ENCODE measurements around the gene MTMR2. TPM values are rescaled to one million over a fixed set of nuclear protein-coding genes. Genes with fewer than 3 reads are reported as not detected.
"Not testable (repeated sequence)": the region's sequence is repeated elsewhere in the genome, so short reads cannot be mapped to it uniquely, and the experiment has no call there.

Gene MTMR2
- total and polyA plus RNA-seq, 3 experiments from 2014 or later, result 17.2 to 50.1 (median 46.4) TPM

DNA sequence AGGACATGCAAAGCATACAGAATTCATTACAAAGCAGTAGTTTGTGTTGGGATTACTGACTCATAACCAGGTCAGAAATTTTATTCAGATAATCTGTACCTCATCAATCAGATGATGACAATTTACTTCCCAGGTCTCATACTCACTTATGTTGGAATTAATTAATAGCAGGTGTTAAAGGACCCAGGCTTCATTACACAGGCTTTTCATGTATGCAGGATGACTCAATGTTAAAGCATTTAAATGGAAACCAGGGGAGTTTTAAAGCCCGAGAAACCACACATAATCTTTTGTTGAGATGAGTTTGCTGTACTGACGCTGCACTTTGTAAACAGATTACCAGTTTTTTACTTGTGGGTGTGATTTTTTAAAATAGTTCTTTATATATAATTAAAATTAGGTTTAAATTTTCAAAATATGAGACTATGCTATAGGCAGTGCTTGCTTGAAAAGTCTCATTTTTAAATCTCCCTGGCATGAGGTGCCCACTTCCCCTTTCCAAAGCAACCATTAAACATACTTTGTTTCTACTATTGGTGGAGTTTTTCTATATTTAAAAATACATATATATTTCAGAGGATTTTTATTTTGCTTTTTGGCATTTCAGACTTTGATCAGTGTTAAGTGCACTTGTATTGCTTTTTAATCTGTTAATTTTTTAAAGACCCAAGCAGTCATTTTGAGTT is 92.6 kb downstream of the MTMR2 start:
- no peaks in the 10 kb centered on the region for H3K27me3 Mint-ChIP-seq
- CTCF ChIA-PET, result interaction anchor here (0.9 to 1.3 kb wide), 2 partner anchors 38 to 562 kb away, joined by 3 read pairs; no protein-coding TSS in a partner anchor
- H3K4me3 Mint-ChIP-seq, result no peak overlapping the region
- Histone ChIP-seq H3K4me3 (ENCODE audit: low read length) (no peak overlapping the region), H3K27me3 (ENCODE audit: insufficient read depth, low read length, poor library complexity, severe bottlenecking) (no peaks in the 10 kb centered on the region), H3K9me3 (ENCODE audit: low read length) (no peaks in the 10 kb centered on the region), H3K4me1 (ENCODE audit: insufficient read depth, low read length) (no peaks in the 10 kb centered on the region), H3K27ac (ENCODE audit: low read depth, low read length) (no peak overlapping the region), H3K36me3 (ENCODE audit: insufficient read depth, low read length) (peaks cover 13% of the 10 kb centered on the region)
- POLR2A ChIA-PET, result no interaction called here
- peaks cover 0 to 75% (median 20%) of the 10 kb centered on the region in 3 donors for H3K36me3 Mint-ChIP-seq
- H3K4me1 Mint-ChIP-seq, result no peaks in the 10 kb centered on the region
- no peak for DNase-seq
- H3K9me3 Mint-ChIP-seq, result no peaks in the 10 kb centered on the region
- peak overlapping the region in 3 of 8 donors; percentile 13 to 58 (median 25) for H3K27ac Mint-ChIP-seq

DNA sequence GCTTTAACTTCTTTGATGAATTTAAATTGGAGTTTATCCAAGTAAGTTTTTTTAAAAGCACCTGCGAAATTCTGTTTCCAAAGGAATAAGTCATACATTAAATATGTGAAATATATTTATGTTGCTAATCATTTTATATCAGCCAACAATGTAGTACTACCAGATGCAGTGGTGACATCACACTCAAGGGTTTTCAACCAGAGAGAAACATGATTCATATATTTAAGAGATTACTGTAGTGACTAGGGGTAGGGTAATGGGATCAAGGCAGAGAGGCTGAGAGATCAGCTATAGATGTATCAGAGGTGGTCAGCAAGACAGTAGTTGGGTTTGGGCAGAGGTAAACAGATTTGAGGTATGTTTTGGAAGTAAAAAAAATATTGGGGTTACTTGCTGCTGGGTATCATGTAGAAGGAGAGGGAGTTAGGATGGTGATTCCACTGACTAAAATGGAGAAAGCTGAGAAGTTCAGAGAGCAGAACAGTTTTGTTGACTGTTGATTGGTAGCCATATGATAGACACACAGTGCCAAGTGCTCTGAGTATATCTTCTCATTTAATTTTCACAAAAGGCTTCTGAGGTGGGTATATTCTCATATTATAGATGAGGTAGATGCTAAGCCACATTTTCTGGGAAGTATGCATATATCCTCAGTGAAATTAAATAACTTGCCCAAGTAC is 94.2 kb downstream of the MTMR2 start:
- Histone ChIP-seq H3K4me3 (ENCODE audit: low read length) (no peak overlapping the region), H3K9me3 (ENCODE audit: low read length) (no peaks in the 10 kb centered on the region), H3K27me3 (ENCODE audit: insufficient read depth, low read length, poor library complexity, severe bottlenecking) (no peaks in the 10 kb centered on the region), H3K27ac (ENCODE audit: low read depth, low read length) (no peak overlapping the region), H3K4me1 (ENCODE audit: insufficient read depth, low read length) (no peaks in the 10 kb centered on the region), H3K36me3 (ENCODE audit: insufficient read depth, low read length) (peaks cover 12% of the 10 kb centered on the region)
- Mint-ChIP-seq H3K4me1 (no peaks in the 10 kb centered on the region), H3K36me3 (peaks cover 4 to 73% (median 23%) of the 10 kb centered on the region in 3 donors), H3K4me3 (no peak overlapping the region), H3K27me3 (no peaks in the 10 kb centered on the region), H3K27ac (peak overlapping the region in 6 of 8 donors; percentile 0 to 37 (median 18)), H3K9me3 (no peaks in the 10 kb centered on the region)
- DNase-seq, result no peak
- ChIA-PET POLR2A (no interaction called here), CTCF (interaction anchor here (1.3 kb wide), 1 partner anchor 37 kb away, joined by 3 read pairs; no protein-coding TSS in a partner anchor)

DNA sequence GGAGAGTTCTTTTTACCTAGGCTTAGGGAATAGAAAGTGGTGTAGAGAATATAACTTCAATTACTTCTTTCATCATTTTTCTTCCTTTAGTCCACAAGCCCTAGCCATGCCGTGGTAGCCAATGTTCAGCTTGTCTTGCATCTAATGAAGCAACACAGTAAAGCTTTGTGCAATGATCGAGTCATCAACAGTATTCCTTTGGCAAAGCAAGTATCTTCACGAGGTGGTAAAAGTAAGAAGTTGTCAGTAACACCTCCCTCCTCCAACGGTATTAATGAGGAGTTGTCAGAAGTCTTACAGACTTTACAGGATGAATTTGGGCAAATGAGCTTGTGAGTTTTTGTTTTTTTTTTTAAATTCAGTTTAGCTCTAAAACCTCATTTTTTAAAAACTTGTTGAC is 96.2 kb downstream of the MTMR2 start:
- Histone ChIP-seq H3K4me1 (ENCODE audit: insufficient read depth, low read length) (no peaks in the 10 kb centered on the region), H3K4me3 (ENCODE audit: low read length) (no peak overlapping the region), H3K27ac (ENCODE audit: low read depth, low read length) (no peak overlapping the region), H3K36me3 (ENCODE audit: insufficient read depth, low read length) (peaks cover 10% of the 10 kb centered on the region), H3K27me3 (ENCODE audit: insufficient read depth, low read length, poor library complexity, severe bottlenecking) (no peaks in the 10 kb centered on the region), H3K9me3 (ENCODE audit: low read length) (no peaks in the 10 kb centered on the region)
- Mint-ChIP-seq H3K4me3 (no peak overlapping the region), H3K4me1 (no peaks in the 10 kb centered on the region), H3K27ac (no peak overlapping the region), H3K27me3 (no peaks in the 10 kb centered on the region), H3K9me3 (no peaks in the 10 kb centered on the region), H3K36me3 (peaks cover 4 to 71% (median 22%) of the 10 kb centered on the region in 3 donors)
- ChIA-PET CTCF (interaction anchor here (1.2 kb wide), 1 partner anchor 8 kb away, joined by 3 read pairs; no protein-coding TSS in a partner anchor), POLR2A (no interaction called here)
- no peak for DNase-seq

DNA sequence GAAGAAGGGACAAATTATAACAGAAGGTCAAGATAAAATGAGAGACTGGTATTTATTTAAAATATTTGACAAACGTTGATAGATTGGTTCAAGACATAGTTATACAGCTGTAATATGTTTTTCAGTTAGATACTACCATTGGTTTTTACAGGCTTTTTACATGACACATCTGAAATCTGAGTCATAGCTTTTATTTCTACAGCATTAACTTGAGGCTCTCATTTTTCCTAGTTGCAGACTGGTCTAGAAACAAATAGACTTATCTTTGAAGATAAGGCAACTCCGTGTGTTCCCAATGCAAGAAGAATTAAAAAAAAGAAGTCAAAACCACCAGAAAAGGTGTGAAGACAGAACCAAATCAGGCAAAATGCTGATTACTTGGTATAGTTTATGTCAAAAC is 102.3 kb downstream of the MTMR2 start:
- peak overlapping the region in 3 of 8 donors; percentile 15 to 76 (median 17) for H3K27ac Mint-ChIP-seq
- H3K36me3 Mint-ChIP-seq, result peaks cover 4 to 79% (median 24%) of the 10 kb centered on the region in 3 donors

DNA sequence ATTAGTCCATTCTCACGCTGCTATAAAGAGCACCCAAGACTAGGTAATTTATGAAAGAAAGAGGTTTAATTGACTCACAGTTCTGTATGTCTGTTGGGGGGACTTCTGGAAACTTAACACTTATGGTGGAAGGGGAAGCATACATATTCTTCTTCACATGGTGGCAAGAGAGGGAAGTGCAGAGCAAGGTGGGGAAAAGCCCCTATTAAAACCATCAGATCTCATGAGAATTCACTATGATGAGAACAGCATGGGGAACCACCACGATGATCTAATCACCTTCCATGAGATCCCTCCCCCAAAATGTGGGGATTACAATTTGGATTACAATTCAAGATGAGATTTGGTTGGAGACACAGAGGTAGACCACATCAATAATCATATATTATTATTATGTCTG is 107.9 kb downstream of the MTMR2 start:
- DNase-seq, result no peak
- Mint-ChIP-seq H3K36me3 (peaks cover 0 to 63% (median 21%) of the 10 kb centered on the region in 3 donors), H3K27me3 (peaks cover 0 to 1% of the 10 kb centered on the region in 2 donors), H3K27ac (peak overlapping the region in 2 of 8 donors; percentile 10 to 82), H3K9me3 (no peaks in the 10 kb centered on the region), H3K4me1 (peaks cover 0 to 1% (median 0%) of the 10 kb centered on the region in 3 donors), H3K4me3 (no peak overlapping the region)
- no peak overlapping the region for H3K4me3 ChIP-seq (ENCODE audit: low read length)
- H3K27ac ChIP-seq (ENCODE audit: low read depth, low read length), result no peak overlapping the region
- POLR2A ChIA-PET, result no interaction called here
- H3K4me1 ChIP-seq (ENCODE audit: insufficient read depth, low read length), result no peaks in the 10 kb centered on the region
- H3K27me3 ChIP-seq (ENCODE audit: insufficient read depth, low read length, poor library complexity, severe bottlenecking), result no peaks in the 10 kb centered on the region
- H3K9me3 ChIP-seq (ENCODE audit: low read length), result no peaks in the 10 kb centered on the region
- CTCF ChIA-PET, result no interaction called here
- H3K36me3 ChIP-seq (ENCODE audit: insufficient read depth, low read length), result peaks cover 11% of the 10 kb centered on the region

More for the DNA sequence above, 102.3 kb downstream of the MTMR2 start:
- CTCF ChIA-PET, result no interaction called here
- DNase-seq, result no peak
- Mint-ChIP-seq H3K4me3 (no peak overlapping the region), H3K9me3 (no peaks in the 10 kb centered on the region), H3K4me1 (no peaks in the 10 kb centered on the region), H3K27me3 (no peaks in the 10 kb centered on the region)
- no peaks in the 10 kb centered on the region for H3K4me1 ChIP-seq (ENCODE audit: insufficient read depth, low read length)
- no peak overlapping the region for H3K27ac ChIP-seq (ENCODE audit: low read depth, low read length)
- H3K36me3 ChIP-seq (ENCODE audit: insufficient read depth, low read length), result peaks cover 16% of the 10 kb centered on the region
- POLR2A ChIA-PET, result no interaction called here
- H3K4me3 ChIP-seq (ENCODE audit: low read length), result no peak overlapping the region
- H3K27me3 ChIP-seq (ENCODE audit: insufficient read depth, low read length, poor library complexity, severe bottlenecking), result no peaks in the 10 kb centered on the region
- H3K9me3 ChIP-seq (ENCODE audit: low read length), result no peaks in the 10 kb centered on the region

DNA sequence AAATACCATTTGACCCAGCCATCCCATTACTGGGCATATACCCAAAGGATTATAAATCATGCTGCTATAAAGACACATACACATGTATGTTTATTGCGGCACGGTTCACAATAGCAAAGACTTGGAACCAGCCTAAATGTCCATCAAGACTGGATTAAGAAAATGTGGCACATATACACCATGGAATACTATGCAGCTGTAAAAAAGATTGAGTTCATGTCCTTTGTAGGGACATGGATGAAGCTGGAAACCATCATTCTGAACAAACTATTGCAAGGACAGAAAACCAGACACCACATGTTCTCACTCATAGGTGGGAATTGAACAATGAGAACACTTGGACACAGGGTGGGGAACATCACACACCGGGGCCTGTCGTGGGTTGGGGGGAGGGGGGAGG is 112.9 kb downstream of the MTMR2 start:
- H3K4me3 Mint-ChIP-seq; H3K27me3 Mint-ChIP-seq; H3K27ac ChIP-seq (ENCODE audit: low read depth, low read length); H3K9me3 Mint-ChIP-seq; H3K4me3 ChIP-seq (ENCODE audit: low read length); POLR2A ChIA-PET; H3K4me1 Mint-ChIP-seq; H3K4me1 ChIP-seq (ENCODE audit: insufficient read depth, low read length); H3K36me3 ChIP-seq (ENCODE audit: insufficient read depth, low read length); H3K9me3 ChIP-seq (ENCODE audit: low read length); CTCF ChIA-PET; DNase-seq; H3K27me3 ChIP-seq (ENCODE audit: insufficient read depth, low read length, poor library complexity, severe bottlenecking): not testable (repeated sequence)
- peak overlapping the region in 1 of 8 donors; percentile 23 for H3K27ac Mint-ChIP-seq
- peaks cover 3 to 34% (median 12%) of the 10 kb centered on the region in 3 donors for H3K36me3 Mint-ChIP-seq

DNA sequence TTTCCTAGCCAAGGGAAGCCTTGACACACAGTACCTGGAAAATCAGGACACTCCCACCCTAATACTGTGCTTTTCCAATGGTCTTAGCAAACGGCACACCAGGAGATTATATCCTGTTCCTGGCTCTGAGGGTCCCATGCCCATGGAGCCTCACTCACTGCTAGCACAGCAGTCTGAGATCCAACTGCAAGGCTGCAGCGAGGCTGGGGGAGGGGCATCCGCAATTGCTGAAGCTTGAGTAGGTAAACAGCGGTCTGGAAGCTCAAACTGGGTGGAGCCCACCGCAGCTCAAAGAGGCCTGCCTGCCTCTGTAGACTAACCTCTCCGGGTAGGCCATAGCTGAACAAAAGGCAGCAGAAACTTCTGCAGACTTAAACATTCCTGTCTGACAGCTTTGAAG is 117.4 kb downstream of the MTMR2 start:
- H3K27ac ChIP-seq (ENCODE audit: low read depth, low read length); H3K4me3 Mint-ChIP-seq; H3K27ac Mint-ChIP-seq; POLR2A ChIA-PET; H3K9me3 Mint-ChIP-seq; H3K27me3 ChIP-seq (ENCODE audit: insufficient read depth, low read length, poor library complexity, severe bottlenecking); H3K27me3 Mint-ChIP-seq; CTCF ChIA-PET; H3K36me3 ChIP-seq (ENCODE audit: insufficient read depth, low read length); H3K4me3 ChIP-seq (ENCODE audit: low read length); DNase-seq; H3K4me1 ChIP-seq (ENCODE audit: insufficient read depth, low read length); H3K9me3 ChIP-seq (ENCODE audit: low read length): not testable (repeated sequence)
- Mint-ChIP-seq H3K4me1 (peaks cover 4 to 18% (median 6%) of the 10 kb centered on the region in 3 donors), H3K36me3 (peaks cover 3 to 37% (median 13%) of the 10 kb centered on the region in 3 donors)

DNA sequence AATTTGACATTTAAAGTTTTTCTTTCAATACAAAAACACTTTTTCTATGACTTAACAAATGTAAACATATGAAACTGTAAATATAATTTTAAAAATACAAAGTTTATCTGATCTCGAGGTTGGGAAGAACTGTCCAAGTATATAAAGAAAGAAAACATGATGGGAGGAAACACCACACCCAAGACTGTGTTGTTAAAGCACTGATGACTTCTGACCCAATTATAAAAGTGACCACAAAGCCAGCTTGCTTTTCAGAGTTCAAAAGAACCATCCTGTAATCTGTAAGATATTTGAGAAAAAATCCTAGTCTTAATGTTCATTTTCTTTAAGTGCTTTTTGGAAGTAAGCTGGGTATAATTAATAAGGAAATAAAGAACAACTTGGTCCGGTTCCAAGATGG is 118.0 kb downstream of the MTMR2 start:
- DNase-seq, result no peak
- H3K27ac Mint-ChIP-seq, result peak overlapping the region in 1 of 8 donors; percentile 50
- H3K4me1 ChIP-seq (ENCODE audit: insufficient read depth, low read length), result no peaks in the 10 kb centered on the region
- no peaks in the 10 kb centered on the region for H3K9me3 ChIP-seq (ENCODE audit: low read length)
- H3K4me3 Mint-ChIP-seq, result no peak overlapping the region
- no peak overlapping the region for H3K27ac ChIP-seq (ENCODE audit: low read depth, low read length)
- POLR2A ChIA-PET, result no interaction called here
- no peaks in the 10 kb centered on the region for H3K27me3 Mint-ChIP-seq
- H3K36me3 ChIP-seq (ENCODE audit: insufficient read depth, low read length), result no peaks in the 10 kb centered on the region
- no peaks in the 10 kb centered on the region for H3K9me3 Mint-ChIP-seq
- peaks cover 3 to 41% (median 13%) of the 10 kb centered on the region in 3 donors for H3K36me3 Mint-ChIP-seq
- CTCF ChIA-PET, result no interaction called here
- H3K4me3 ChIP-seq (ENCODE audit: low read length), result no peak overlapping the region
- H3K27me3 ChIP-seq (ENCODE audit: insufficient read depth, low read length, poor library complexity, severe bottlenecking), result no peaks in the 10 kb centered on the region
- H3K4me1 Mint-ChIP-seq, result peaks cover 4 to 19% (median 6%) of the 10 kb centered on the region in 3 donors

Measured in CD8-positive, alpha-beta memory T cell (primary cell).